IPS-NIHi7 (cell line): Measurements from ENCODE around the gene SH3GLB2.

Experiments used
- DNase-seq: peaks from one replicate; pipeline ENCODE4 v3.0.0; 2012; ENCODE audit warnings: mixed read lengths; ENCODE audit errors: extremely low spot score

Gene SH3GLB2

GRCh38 chr9:129028192-129028966 lies at the start of gene SH3GLB2:
Gene SH3GLB2 (minus strand): TSS chr9:129028331. CDS start chr9:129028154, 177 bp downstream.
- peak; percentile 97 for DNase-seq

DNA sequence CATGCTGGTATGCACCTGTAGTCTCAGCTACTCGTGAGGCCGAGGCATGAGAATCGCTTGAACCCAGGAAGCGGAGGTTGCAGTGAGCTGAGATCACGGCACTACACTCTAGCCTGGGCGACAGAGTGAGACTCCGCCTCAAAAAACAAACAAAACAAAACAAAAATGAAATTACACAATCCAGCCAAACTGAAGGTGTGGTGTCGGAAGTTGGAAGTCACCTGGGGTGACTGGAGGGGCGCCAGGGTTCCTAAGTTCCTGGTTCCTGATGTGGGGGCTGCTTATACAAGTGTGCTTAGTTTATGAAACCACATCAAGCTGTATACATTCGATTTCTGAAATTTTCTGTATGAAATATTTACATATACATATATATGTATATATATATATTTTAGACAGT lies 49.1 kb upstream of the SH3GLB2 start:
- no peak for DNase-seq

DNA sequence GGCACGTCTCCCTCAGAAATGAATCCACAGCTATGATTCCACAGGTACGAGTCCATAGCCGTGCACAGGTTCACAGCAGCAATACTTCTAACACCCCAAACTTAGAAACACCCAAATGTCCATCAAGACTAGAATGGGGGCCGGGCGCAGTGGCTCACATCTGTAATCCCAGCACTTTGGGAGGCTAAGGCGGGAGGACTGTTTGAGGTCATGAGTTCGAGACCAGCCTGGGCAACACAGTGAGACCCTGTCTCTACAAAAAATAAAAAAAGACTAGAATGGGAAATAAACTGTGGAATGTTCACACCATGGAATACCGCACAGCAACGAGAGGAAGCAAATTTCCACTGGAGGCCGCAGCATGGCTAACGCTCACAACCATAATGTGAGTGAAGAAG lies 48.5 kb upstream of the SH3GLB2 start:
- no peak for DNase-seq

DNA sequence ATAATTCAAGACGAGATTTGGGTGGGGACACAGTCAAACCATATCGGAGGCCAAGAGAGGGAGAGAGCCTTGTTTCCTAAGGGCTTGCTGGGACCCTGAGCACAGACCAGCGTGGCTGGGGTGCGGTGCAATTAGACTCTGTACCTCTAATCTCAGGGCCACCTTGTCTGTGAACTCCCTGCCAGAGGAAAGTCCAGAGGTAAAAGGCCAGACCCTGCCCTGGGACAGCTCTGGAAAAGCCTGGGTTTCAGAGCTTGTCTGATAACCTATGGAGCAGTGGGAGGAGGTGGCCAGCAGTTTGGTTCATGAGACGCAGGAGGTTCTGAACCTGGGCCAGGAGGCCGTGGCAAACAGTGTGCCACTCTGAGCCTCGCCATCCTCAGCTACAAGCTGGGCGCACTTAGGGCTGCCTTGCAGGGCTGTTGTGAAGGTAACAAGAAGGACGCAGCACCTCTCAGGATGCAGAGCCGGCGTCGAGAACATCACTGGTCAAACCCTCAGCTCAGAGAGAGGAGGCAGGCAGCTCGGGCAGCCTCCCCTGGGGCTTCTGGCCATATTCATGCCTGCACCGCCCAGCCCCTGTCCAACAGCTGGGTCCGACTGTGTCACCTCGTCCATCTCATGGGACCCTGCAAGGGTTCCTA lies 48.0 kb upstream of the SH3GLB2 start:
- DNase-seq, result no peak

DNA sequence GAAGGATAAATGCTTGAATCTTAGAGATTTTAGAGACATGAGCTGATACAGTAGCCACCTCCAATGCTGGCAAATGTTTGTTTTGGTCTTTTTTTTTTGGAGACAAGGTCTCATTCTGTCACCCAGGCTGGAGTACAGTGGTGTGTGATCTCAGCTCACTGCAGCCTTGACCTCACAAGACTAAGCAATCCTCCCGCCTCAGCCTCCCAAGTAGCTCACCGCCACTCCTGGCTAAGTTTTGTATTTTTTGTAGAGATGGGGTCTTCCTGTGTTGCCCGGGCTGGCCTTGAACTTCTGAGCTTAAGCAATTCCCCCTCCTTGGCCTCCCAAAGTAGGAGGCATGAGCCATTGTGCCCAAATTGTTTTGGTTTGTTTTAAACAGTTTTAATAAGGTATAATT lies 46.0 kb upstream of the SH3GLB2 start:
- DNase-seq, result no peak

- no peak for DNase-seq
Observed at GRCh38 chr9:129073404-129073803, 45.3 kb upstream of the SH3GLB2 start.

GRCh38 chr9:129072171-129072570 lies 44.0 kb upstream of the SH3GLB2 start:
- DNase-seq, result no peak

DNA sequence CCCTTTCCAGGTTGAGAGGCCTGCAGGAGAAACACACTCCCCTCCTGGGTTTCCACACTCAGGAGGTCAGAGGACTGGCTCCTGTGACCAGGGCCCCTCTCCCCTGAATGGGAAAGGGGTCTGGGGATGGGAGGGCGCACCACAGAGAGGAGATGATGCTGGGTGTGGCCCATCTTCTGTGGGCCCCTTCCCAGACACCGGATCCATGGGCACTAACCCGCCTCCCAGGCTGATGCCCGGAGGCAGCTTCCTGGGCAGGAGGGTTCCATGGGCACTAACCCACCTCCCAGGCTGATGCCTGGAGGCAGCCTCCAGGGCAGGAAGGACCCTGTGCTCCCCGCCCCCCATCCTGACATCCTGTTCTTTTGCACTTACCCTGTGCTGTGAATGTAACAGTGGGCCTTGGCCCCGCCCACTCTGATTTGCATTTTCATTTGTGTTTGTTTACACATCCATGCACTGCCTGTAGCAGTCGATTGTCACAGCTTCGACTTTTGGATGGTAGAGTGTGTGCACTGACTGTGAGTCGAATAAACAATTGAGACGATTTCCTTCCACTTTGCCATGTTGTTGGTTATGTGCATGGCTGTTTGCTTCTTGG lies 43.5 kb upstream of the SH3GLB2 start:
- peak; percentile 69 for DNase-seq

GRCh38 chr9:129070696-129071525 lies 42.8 kb upstream of the SH3GLB2 start:
- no peak for DNase-seq

DNA sequence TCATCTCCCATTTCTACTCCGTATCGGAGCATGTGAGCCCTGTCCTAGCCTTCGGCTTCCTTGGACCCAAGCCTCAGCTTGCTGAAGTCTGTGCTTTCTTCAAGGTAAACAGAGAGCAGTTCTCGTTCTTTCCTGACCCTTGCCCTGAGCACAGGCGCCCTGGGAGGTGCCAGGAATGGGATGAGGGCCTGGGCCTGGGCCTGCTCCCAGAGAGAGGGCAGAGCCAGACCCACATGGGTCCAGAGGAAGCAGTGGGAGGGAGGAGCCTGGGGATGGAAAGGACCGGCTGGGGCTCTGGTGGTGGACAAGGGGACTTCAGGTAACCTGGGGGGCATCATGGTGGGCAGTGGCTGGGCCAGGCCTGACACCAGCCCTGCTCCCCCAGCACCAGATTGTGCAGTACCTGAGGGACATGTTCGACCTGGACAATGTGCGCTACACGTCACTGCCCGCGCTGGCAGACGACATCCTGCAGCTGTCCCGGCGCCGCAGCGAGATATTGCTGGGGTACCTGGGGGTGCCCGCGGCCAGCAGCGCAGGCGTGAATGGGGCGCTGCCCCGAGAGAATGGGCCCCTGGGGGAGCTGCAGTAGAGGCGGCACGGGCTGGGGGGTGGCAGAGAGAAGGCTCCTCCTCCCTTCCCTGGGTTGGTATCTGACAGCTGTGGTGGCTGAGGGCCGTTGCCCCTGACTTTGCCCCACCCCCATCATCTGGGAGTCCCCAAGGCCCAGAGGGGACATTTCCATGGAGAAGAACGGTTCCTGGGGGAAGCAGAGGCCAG lies 41.9 kb upstream of the SH3GLB2 start:
- DNase-seq, result no peak

DNA sequence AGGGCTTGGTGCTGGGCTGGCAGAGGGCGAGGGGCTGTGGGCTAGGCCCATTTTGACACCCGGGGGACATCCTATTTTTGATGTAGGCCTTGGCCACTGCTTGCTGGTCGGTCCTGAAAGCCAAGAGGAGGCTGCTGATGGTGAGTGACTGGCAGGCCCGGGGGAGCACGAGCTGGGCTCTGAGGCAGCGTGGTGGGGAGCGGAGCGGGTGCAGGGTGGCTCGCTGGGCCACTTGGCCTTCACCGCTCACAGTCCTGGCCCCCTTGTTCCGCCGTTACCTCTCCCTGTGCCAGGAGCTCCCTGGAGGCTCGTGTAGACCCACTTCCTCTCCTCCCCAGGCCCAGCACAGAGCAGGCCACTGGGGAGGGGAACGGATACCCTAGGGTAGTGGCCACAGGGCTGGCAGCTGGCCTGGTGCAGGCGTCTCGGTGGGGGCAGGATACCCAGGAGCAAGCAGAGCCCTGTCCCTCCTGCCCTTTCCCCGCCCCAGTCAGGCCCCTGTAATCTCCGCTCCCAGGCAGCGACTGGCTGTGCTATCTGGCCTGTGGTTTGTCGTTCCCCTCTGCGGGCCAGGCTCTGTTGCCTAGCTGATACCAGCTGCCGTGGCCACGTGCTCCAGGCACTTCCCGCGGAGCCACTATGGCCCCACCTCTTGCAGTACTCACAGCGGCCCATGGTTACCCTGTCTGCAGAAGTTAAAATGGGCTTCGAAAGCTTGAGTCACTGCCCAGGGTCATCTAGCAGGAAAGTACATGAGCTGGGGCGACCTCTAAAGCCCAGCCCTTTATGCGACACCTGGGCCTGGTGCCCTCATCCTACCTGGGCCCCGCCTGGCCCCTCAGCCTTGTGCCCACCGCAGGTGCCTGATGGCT lies 41.1 kb upstream of the SH3GLB2 start:
- no peak for DNase-seq

DNA sequence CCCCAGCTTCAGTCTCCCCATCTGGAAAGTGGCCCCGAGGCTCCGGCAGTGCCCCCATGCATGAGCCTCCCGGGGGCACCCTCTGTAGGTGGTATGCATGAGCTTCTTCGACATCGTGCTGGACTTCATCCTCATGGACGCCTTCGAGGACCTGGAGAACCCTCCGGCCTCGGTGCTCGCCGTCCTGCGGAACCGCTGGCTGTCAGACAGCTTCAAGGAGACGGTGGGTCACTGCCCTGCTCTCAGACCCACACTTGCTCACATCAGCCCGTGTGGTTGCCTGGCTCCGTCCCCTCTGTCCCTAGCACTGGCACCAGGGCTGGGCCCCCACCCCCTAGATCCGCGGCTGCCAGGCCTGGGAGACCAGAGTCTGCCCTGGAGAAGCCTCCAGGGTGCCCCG lies 40.0 kb upstream of the SH3GLB2 start:
- DNase-seq, result no peak

DNA sequence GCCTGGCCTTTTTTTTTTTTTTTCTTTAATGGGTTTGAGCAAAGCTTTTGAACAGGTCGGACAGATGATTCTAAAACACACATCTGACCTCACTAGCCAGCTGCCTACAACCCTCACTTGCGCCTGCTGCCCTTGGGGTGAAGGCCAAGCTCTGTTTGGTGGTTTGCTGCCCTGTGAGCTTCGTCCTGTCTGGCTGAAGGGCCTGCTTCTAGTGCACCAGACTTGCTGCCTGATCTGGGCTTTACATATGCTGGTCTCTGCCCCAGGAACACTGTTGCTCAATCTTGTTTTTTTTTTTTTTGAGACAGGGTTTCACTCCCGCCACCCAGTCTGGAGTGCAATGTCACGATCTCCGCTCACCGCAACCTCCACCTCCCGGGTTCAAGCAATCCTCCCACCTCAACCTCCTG lies 36.4 kb upstream of the SH3GLB2 start:
- DNase-seq, result no peak

DNA sequence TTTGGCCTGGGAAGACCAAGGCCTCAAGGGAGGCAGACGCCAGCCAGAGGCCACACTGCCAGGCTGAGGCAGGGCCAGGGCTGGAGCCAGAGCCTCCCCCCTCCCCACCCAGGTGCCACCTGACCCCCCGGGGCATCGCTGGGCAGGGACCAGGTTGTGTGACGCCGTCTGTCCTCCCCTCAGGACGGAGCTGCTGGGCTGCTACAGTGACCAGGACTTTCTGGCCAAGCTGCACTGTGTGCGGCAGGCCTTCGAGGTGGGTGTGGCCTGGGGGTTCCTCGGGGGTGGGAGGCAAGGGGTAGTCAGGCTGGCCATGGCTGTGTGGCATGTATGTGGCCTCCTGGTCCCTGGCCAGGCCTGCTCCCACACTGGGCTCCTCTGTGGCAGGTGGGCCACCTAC lies 34.9 kb upstream of the SH3GLB2 start:
- DNase-seq, result no peak

DNA sequence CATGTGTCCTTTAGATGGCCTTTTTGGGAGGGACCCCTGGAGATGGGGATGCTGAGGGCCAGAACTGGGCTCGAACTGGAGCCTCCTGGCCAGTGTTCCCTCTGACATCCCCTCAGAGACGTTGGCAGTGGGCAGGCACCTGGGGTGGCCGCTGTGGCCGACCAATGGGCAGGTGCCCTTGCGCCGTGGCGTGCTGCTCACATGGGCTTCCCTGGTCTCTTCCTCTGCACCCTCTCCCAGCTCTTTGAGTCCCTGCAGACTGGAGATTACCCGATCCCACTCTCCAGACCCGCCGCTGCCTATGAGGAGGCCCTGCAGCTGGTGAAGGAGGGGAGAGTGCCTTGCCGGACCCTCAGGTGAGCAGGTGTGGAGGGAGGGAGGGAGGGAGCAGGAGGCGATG lies 32.9 kb upstream of the SH3GLB2 start:
- DNase-seq, result no peak

DNA sequence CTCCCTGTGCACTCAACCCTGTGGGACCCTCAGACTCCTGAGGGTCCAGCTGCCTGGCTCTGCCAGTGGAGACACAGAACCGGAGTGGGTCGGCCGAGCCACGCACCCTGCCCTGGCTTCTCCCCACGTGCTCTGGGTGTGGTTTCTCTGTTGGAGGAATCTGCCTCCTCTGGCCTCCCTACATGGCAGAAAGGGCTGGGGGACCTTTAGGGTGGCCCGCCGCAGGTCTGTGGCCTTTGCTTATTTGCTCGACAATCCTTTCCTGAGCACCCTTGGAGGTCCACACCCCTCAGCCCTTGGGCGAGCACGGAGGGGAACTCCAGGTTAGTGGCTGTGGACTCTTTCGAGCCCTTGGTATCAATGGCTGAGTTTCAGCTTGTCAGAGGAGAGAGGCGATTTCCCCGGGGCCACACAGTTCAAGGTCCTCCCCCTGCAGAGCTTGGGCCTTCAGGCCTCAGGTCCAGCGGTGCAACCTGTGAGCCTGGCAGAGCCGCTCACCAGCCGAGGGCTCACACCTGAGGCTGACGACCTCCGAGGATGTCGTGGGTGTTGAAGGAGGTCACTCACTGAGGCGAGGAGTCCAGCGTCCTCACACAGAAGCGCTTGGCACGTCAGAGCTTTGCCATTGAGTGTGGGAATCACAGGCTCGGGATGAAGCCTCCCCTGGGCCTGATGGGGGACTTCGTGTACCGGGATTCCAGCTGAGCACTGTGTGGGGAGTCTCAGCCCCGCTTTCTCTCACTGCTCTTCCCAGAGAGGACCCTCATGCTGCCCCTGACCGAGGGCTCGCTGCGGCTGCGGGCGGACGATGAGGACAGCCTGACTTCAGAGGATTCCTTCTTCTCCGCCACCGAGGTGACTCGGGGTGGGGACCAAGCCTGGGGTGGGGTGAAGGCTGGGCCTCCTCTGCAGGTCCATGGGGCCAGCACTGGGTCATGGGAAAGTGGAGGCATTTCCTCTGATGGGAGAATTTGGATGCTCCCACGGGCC lies 32.0 kb upstream of the SH3GLB2 start:
- no peak for DNase-seq

GRCh38 chr9:129058965-129059795 lies 31.0 kb upstream of the SH3GLB2 start:
- no peak for DNase-seq

DNA sequence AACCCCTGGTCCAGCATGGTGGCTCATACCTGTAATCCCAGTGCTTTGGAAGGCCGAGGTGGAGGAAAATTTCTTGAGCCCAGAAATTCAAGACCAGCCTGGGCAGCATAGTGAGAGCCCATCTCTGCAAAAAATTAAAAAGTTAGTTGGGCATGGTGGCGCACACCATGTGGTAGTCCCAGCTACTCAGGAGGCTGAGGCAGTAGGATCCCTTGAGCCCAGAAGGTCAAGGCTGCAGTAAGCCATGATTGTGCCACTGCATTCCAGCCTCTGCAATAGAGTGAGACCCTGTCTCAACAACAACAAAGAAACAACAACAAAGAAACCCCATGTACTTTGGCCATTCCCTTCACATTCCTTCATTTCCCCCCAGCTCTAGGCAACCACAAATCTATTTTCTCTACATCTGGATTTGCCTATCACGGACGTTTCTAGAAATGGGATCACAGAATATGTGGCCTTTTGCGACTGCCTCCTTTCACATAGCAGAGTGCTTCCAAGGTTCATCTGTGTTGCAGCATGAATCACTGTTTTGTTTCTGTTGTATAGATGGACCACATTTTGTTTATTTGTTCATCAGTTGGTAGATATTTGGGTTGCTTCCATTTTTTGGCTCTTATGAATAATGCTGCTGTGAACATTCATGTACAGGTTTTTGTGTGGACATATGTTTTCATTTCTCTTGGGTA lies 26.2 kb upstream of the SH3GLB2 start:
- no peak for DNase-seq
